Measurements from ENCODE around the gene ROR2.

DNA sequence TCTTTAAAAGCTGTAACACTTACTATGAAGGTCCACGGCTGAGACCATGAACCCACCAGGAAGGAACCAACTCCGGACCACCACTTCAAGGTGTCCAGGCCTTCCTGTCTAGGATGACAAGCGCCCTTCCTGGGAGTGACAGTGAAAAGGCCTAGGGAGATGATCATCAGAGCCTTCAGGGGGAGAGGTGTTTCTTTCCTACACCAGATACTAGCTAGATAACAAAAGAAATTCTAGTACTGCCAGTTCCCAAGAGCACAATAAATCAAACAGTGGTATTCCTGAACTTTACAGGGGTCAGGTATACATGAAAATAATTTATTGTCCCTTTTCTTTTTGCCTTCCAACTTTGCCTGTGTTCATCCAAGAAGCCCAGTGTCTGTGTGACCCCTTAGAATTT is 432.2 kb downstream of the ROR2 start:
- TF ChIP-seq POLR2AphosphoS5 (IDR thresholded peaks at IDR 0.05) (no peak), POLR2A (IDR thresholded peaks at IDR 0.05) (no peak)
